Heart left ventricle (tissue), 16 donors: ENCODE results near the gene CPA4. TPM values are rescaled to one million over a fixed set of nuclear protein-coding genes. Genes with fewer than 3 reads are reported as not detected.

ENCODE experiments used
- ATAC-seq, 4 donors: fragments of 200-7000 bp; cut with Tn5 transposase; one replicate each; pipeline ENCODE4 v1.9.1; 2020 to 2022; ENCODE audit warnings: moderate library complexity in 4 of 4, mild to moderate bottlenecking in 3 of 4, moderate number of reproducible peaks in 1 of 4
- DNase-seq, 5 donors: peaks; one replicate each; pipeline ENCODE4 v3.0.0-alpha.2; 2020
- H3K27ac ChIP-seq, 12 donors: fragments of 200-600 bp; sonication (generic) in 4 of 12; one replicate each; pipeline versions ENCODE4 v1.5.0 to v1.8.0; 2016 to 2022; ENCODE audit warnings: mild to moderate bottlenecking in 2 of 12
- H3K27me3 ChIP-seq, 9 donors: fragments of 200-600 bp; sonication (generic) in 2 of 9; one replicate each; pipeline versions ENCODE4 v1.5.1 to v1.8.0; 2016 to 2022; ENCODE audit warnings: mild to moderate bottlenecking in 3 of 9
- H3K36me3 ChIP-seq, 9 donors: fragments of 200-600 bp; sonication (generic) in 2 of 9; one replicate each; pipeline versions ENCODE4 v1.5.0 to v1.8.0; 2018 to 2022; ENCODE audit warnings: mild to moderate bottlenecking in 2 of 9
- H3K4me1 ChIP-seq, 12 donors: fragments of 200-600 bp; sonication (generic) in 4 of 12; one replicate each; pipeline versions ENCODE4 v1.5.0 to v1.8.0; 2016 to 2022; ENCODE audit warnings: mild to moderate bottlenecking in 3 of 12
- H3K4me3 ChIP-seq, 12 donors: fragments of 200-600 bp; sonication (generic) in 4 of 12; one replicate each; pipeline versions ENCODE4 v1.5.0 to v1.8.0; 2017 to 2022; ENCODE audit warnings: mild to moderate bottlenecking in 9 of 12, moderate library complexity in 4 of 12
- H3K9me3 ChIP-seq, 12 donors: fragments of 200-600 bp; sonication (generic) in 4 of 12; one replicate each; pipeline versions ENCODE4 v1.5.0 to v1.8.0; 2016 to 2022; ENCODE audit warnings: mild to moderate bottlenecking in 1 of 12
- CTCF ChIP-seq, 12 donors: fragments of 200-600 bp; sonication (generic) in 4 of 12; IDR thresholded peaks; one replicate each; pipeline versions ENCODE4 v1.5.0 to v1.8.0; 2018 to 2022; ENCODE audit warnings: antibody characterized with exemption in 12 of 12, mild to moderate bottlenecking in 5 of 12
- POLR2A ChIP-seq, 2 donors: fragments of 450-650 bp; IDR thresholded peaks; one replicate each; pipeline ENCODE4 v1.6.1; 2017; ENCODE audit warnings: antibody characterized with exemption in 2 of 2, mild to moderate bottlenecking in 2 of 2, moderate library complexity in 2 of 2
- WGBS, 4 donors: extraction: QIAGEN DNeasy Blood & Tissue Kit in 2 of 4; methylation state at CpG; one replicate each; pipeline versions ENCODE4 v1.1.5 to v1.1.7; 2013 to 2018; 5-methylcytosine and 5-hydroxymethylcytosine counted together
- intact Hi-C, 10 donors: fragments of 100-400 bp; cut with DNase I; formaldehyde crosslinking; loops; one replicate each; pipeline versions ENCODE4 v1.11.1 to v1.14.2; 2022
- polyA plus RNA-seq, 2 donors: library from polyadenylated mRNA; stranded (reverse); fragments of 200-250 nt; gene quantifications; one replicate each; pipeline ENCODE4 v1.2.3, GENCODE V29; 2013
- total RNA-seq, 9 donors: library from RNA; depleted of rRNA in 2 of 9; stranded (reverse); fragments of >200 nt in 2 of 9; fragmentation: NEBNext Ultra II Directional in 3 of 9; extraction: Animal tissue kit (Norgen Biotek cat#: 25700) in 3 of 9; gene quantifications; one replicate each; pipeline versions ENCODE4 v1.1.0 to v1.2.4, GENCODE V29; 2016 to 2023
- donor health status: ischemic (EF 13 %, LVEDD 7.1; RV severe dilation, severe dysfunction).
- donor health status: healthy with polysubstance abuse.
- donor health status: DM: no; HTN: yes; CAD: no.
- donor health status: DM: no; HTN: no; CAD: no.
- donor health status: ischemic (EF 25% LVEDD 6.9; RV normal size, moderate dysfunction).
- donor health status: ischemic (EF 25% LVEDD 5.7; RV mildly dilated, moderate dysfunction).
- donor health status: healthy.
- donor health status: DM: yes; HTN: yes; CAD: no.
- donor health status: ischemic (EF 35%, LVEDD 5.7; RV mildly dilated, moderate dysfunction).
- donor health status: nonischemic (EF 11% LVEDD 7.7; RV severe dilation, severe dysfunction).
- donor health status: DM: yes; HTN: yes; CAD: no.
- donor health status: PGD.
- donor health status: ischemic (EF 29% LVEDD 5.4; RV normal size, mild dysfunction).
- donor health status: nonischemic (EF 23%, LVEDD 6.1; RV moderate dilation, normal function).

Gene CPA4
- total and polyA plus RNA-seq, 11 donors: 0.06 to 22.2 (median 0.27) TPM; not detected in 7

DNA sequence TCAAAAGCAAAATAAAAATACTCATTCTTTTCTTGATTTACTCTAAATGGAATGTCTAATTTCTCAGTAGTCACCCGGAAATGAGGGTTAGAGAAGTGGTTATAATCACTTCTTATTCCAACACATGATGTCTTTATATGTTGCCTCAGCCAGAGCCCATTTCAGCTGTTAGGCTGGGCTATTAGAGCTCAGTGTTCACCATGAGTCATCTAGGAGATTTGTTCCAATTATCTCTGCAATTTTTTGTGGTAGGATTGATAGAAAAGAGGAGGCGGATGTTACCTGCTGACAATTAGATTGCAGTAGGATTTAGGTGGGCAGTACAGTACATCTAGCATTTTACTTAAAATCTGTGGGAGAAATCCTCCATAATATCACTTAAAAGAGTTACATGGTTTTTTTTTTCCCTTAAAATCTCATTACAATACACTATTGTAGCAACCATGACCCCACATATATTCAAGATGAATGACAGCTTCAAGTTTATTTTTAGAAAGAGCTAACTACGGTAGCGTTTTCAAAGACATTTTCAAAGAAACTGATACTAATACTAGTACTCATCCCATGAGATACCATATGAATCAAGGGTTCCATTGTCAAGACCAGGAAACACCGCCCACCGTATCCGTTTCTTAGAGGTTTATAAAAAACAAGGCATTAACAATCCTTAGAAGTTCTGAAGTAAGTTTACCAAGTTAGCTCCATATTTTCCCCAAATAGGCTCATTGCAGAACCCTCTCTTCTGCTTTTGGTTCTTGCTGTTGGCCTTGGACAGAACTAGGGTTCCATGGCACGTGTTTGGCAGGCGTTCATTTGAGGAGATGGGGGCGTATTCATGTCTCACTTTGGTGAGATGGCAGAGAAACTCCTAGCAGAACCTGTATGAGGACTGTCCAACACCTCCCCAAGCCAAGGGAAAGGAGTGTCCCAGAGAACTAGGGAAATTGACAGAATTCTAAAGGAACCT is 15.9 kb upstream of the CPA4 start:
- no peak for TF ChIP-seq POLR2A (IDR thresholded peaks at IDR 0.05)
- no peak for TF ChIP-seq CTCF (IDR thresholded peaks at IDR 0.05)
- ATAC-seq: no peak
- Histone ChIP-seq H3K27ac (no peak overlapping the region), H3K27me3 (peaks cover 0 to 21% (median 0%) of the 10 kb centered on the region in 9 donors), H3K36me3 (no peaks in the 10 kb centered on the region), H3K4me1 (peaks cover 0 to 18% (median 8%) of the 10 kb centered on the region in 12 donors), H3K9me3 (no peaks in the 10 kb centered on the region), H3K4me3 (no peak overlapping the region)
- no peak for DNase-seq
- intact Hi-C loops: loop anchor here in 5 of 10 donors (5.0 to 10.0 kb wide), 3 partner anchors 165 to 218 kb away; partner anchors contain the start of genes MEST (in 3 of the 5) and CEP41 (in 1 of the 5)
- WGBS, 4 donors: 72 to 75% (median 73%) methylated on average over 10 of the region's 10 CpGs

DNA sequence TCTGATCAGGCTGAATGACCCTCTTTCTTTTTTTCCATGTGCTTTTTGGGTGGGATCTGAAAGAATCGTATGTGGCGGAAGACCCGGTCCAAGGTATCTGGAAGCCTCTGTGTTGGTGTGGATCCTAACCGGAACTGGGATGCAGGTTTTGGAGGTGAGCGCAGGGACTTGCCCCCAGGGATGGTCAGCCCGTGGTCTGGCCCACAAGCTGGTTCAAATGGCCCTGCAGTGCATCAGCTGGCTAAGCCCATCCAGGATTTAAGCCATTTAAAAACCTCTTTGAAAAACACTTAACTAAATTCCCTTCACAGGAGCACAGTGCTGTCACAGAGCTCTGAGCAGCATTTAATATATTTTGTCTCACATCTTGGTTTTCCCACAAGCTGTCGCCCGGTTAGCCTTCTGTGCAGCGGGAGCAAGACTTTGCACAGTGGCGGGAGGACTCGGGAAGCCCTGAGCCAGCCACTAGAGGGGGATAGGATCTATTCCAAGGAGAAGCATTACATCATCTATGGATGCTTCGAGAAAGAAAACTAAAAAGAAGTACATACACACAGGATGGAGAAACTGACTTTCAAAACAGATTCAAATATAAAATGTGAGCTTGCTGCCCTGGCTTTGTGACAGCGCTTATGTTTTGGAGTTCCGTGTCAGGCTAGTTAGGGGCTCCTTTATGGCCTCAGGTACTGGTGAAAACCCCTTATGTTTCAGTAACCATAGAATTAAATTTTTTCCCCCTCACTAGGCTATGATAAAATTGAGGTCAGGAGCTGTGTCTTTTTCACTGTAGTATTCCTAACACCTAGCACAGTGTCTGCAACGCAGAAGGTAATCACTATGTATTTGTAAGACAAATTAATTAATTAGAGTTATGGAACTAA is 15.0 kb upstream of the CPA4 start:
- ATAC-seq (peak; percentile 37 to 88 (median 85)), DNase-seq (peak in 4 of 5 donors; percentile 47 to 57 (median 55))
- Histone ChIP-seq H3K4me3 (no peak overlapping the region), H3K27ac (peak overlapping the region in 2 of 12 donors; percentile 12 to 16), H3K9me3 (no peaks in the 10 kb centered on the region), H3K4me1 (peaks cover 0 to 15% (median 3%) of the 10 kb centered on the region in 12 donors), H3K36me3 (no peaks in the 10 kb centered on the region), H3K27me3 (peaks cover 0 to 21% (median 0%) of the 10 kb centered on the region in 9 donors)
- intact Hi-C loops: loop anchor here in 5 of 10 donors (5.0 to 10.0 kb wide), 3 partner anchors 164 to 217 kb away; partner anchors contain the start of genes MEST (in 3 of the 5) and CEP41 (in 1 of the 5)
- TF ChIP-seq CTCF (IDR thresholded peaks at IDR 0.05) (peak; percentile 42 to 82 (median 60)), POLR2A (IDR thresholded peaks at IDR 0.05) (no peak)
- WGBS, 4 donors: 56 to 62% (median 61%) methylated on average over 15 of the region's 15 CpGs

- H3K4me1 ChIP-seq: peaks cover 0 to 12% (median 2%) of the 10 kb centered on the region in 12 donors
- H3K9me3 ChIP-seq: no peaks in the 10 kb centered on the region
- H3K27me3 ChIP-seq: peaks cover 0 to 19% (median 0%) of the 10 kb centered on the region in 9 donors
- H3K4me3 ChIP-seq: no peak overlapping the region
- no peak for TF ChIP-seq POLR2A (IDR thresholded peaks at IDR 0.05)
- no peak for TF ChIP-seq CTCF (IDR thresholded peaks at IDR 0.05)
- no peaks in the 10 kb centered on the region for H3K36me3 ChIP-seq
- DNase-seq: no peak
- no peak overlapping the region for H3K27ac ChIP-seq
- no peak for ATAC-seq
- intact Hi-C loops: loop anchor here in 5 of 10 donors (5.0 to 10.0 kb wide), 3 partner anchors 163 to 216 kb away; partner anchors contain the start of genes MEST (in 3 of the 5) and CEP41 (in 1 of the 5)
Observed at GRCh38 chr7:130278860-130279259, 14.1 kb upstream of the CPA4 start.
